SIG-M5 treated with dmso at 0.1 percent for 504 hours (cell line): ENCODE data around the gene BIRC6.

ENCODE experiments used
- DNase-seq: peaks from one replicate; lab custom pipeline; 2025; ENCODE audit not compliant: unreplicated experiment; lab: John Stamatoyannopoulos, UW

The BIRC6 gene

DNA sequence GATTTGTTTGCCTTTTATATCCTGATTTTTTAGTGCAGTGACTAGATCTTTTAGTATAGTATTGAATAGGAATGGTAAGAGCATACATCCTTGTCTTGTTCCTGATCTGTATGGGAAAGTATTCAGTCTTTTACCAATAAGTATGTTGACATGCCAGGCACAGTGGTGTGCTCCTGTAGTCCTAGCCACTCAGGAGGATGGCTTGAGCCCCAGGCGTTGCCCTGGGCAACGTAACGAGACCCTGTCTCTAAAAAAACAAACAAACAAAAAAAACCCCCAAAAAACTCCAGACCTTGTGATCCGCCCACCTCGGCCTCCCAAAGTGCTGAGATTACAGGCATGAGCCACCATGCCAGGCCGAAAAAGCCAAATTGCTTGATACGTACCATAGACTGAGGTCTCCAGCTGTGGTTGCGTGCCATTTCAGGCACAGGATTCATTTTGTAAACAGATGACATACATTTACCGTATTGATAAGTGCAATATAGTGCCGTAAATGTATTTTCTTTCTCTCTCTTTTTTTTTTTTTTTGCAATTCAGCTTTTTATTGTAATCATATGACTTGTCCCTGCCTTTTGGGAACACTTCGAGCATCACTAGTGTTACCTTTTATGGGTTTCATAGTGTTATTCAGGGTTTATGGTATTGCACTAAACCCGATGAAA, 18.5 kb downstream of the BIRC6 start:
- no peak for DNase-seq

DNA sequence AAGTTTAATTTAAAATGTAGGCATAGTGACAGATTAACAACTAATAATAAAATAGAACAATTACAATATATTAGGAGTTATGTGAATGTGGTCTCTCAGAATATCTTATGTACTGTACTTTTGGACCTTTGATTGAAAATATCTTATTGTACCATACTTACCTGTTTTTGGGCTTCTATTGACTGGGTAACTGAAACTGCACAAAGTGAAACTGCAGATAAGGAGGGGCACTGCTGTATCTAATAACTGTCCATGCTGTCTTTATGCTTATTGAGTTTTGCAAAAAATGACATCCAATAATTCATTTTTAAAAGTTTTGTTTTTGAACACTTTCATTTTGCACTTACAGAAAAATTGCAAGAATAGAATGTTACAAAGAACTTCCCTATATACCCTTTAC, 19.9 kb downstream of the BIRC6 start:
- DNase-seq: no peak

DNA sequence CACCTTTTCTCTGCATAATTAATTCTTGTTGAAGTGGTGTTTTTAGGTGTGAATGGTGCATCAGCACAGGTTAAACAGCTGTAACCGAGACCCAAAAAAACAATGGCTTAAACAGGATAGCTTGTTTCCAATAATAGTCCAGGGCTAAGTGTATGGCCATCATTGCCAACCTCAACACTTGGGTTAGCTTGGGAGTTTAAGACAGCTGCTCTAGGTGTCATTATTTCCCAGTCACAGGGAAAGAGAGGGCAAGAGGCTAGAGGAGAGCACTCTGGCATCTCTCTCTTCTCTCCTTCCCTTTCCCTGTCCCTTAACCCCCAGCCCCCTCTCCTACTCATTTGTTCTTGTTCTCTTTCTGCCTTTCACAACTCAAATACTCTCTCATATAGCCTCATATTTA, 21.1 kb downstream of the BIRC6 start:
- no peak for DNase-seq

DNA sequence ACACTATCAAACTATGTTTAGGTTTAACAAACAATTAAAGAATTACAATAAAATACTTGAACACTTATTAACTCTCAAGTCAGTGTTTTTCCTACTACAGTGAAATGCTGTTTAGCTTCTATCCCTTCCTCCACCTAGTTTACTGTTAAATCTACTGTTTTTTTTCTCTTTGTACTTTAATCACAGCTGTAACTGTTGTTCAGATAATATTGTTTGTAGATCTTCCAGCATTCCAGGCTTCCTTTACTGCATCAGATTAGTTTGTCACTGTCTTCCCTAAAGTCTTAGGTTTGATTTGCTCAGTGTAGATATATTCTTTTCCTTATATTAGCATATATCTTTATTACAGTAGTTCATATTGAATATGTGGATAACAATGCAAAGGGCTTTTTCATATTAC, 22.5 kb downstream of the BIRC6 start:
- DNase-seq: no peak

DNA sequence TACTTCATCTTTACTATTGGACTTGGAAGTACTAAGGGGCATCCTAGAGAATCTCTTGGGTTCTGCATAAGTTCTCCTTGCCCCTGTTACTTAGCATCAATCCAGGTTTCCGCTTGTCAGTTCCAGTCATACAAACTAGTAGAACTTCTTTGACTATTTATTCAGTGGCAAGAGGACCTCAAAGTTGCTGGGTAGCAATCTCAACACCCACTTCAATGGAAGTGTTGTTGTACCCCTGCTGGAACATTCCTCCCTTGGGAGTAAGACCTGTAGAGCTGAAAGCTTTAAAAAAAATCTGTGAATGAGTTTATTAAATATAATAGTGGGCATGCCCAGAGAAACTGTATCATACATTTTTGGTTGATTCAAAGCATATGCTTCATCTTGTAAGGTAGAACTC, 27.0 kb downstream of the BIRC6 start:
- DNase-seq: no peak

DNA sequence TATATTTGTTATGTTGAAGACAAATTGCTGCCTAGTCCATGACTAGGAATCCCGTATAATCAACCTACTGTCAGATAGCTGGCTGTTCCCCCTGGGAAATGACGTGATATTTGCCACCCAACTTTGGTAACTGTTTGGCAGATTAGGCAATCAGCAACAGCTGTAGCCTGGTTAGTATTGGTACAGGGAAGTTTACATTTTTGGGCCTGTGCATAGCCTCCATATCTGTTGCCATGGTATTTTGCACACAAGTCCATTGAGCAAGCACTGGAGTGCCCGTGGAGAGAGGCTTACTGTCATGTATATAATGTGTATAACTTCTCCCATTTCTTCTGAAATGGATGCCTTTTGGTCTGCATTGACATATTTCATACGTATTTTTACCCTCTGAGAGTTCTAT, 27.7 kb downstream of the BIRC6 start:
- DNase-seq: peak; percentile 66

DNA sequence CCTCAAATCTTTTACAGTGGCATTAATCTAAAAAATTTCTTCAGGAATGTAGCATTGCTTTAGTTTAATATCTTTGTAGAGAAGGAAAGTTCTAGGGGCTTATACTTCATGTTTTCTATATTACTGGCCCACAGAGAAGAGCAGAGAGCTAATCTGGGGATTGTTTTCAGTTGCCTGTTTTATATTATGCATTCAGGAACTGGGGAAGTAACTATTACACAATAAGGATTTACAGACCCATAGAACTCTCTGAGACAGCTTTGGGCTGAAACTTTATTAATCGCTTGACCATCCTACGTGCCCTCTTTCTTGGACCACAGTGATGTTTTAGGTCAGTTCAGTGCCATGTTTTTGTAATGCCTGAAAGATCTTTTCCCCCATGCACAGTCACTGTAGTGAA, 29.9 kb downstream of the BIRC6 start:
- no peak for DNase-seq

DNA sequence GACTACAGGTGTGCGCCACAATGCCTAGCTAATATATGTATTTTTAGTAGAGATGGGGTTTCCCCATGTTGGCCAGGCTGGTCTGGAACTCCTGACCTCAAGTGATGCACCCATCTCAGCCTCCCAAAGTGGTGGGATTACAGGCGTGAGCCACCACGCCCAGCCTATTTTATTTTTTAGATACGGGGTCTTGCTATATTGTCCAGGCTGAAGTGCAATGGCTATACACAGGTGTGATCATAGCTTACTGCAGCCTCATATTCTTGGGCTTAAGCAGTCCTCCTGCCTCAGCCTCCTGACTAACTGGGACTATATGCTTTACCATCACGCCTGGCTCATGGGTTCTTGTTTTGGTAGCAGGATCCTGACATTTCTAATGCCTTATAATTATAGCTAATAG, 42.4 kb downstream of the BIRC6 start:
- no peak for DNase-seq

DNA sequence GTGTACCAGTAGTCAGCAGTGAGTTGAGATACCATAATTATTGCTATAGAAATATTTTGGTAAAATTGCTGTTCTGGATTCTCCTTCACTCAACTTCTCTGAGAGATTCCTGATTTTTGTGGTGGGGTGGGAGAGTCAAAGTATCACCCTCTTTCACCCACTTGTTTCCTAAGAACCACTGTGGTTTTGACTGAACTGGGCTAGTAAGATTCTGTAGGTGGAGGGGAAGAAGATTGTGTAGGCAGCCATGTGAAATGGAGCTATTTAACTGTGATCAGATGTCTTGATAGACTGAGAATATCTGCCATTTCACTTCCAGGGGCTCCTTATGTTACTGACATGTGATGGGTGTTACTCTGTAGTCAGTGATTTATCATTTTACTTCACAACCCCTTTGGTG, 45.3 kb downstream of the BIRC6 start:
- DNase-seq: no peak

DNA sequence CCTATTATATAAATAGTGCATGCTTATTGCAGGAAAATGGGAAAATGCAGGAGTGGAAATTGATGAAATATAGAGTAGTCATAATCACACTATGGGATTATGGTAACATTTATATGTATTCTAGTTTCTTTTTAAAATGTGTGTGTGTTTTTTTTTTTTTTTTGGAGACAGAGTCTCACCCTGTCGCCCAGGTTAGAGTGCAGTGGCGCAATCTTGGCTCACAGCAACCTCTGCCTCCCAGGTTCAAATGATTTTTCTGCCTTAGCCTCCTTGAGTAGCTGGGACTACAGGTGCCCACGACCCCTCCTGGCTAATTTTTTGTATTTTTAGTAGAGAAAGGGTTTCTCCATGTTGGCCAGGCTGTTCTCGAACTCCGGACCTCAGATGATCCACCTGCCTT, 47.0 kb downstream of the BIRC6 start:
- DNase-seq: no peak

DNA sequence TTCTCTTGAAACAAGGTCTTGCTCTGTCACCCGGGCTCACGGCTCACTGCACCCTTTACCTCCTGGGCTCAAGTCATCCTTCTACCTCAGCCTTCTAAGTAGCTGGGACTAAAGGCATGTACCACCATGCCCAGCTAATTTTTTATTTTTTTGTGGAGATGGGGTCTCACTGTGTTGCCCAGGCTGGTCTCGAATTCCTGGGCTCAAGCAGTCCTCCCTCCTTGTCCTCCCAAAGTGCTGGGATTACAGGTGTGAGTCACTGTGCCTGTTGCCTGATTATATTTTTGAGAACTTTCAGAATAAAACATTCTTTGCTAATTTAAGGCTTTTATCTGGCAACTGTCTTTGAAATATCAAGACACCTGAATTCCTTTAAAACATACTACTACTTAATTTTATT, 47.9 kb downstream of the BIRC6 start:
- DNase-seq: no peak

DNA sequence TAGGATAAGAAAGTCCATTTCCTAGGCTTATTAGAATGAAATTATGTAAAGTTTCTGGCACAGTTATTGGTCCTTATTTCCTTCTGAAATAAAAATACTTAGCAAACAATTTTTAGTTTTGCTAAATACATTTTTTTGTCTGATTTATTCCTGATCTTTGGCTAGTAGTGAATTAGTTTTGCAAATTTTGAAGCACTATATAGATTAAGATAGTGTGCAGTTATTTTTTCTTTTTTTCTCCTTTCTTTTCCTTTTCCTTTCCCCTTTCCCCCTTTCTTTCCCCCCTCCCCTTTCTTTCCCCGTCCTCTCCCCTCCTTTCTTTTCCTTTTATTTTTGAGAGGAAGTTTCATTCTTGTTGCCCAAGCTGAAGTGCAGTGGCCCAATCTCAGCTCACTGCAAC, 59.7 kb downstream of the BIRC6 start:
- DNase-seq: no peak

DNA sequence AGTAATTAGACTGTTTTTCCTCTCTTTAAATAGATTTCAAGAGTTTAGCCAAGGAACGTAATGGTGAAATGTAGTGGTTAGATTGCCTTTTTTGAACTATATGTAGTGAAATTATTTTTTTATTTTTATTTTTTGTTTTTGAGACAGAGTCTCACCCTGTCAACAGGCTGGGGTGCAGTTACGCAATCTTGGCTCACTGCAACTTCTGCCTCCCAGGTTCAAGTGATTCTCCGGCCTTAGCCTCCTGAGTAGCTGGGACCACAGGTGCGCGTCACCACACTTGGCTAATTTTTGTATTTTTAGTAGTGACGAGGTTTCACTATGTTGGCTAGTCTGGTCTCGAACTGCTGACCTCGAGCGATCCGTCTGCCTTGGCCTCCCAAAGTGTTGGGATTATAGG, 60.8 kb downstream of the BIRC6 start:
- no peak for DNase-seq

DNA sequence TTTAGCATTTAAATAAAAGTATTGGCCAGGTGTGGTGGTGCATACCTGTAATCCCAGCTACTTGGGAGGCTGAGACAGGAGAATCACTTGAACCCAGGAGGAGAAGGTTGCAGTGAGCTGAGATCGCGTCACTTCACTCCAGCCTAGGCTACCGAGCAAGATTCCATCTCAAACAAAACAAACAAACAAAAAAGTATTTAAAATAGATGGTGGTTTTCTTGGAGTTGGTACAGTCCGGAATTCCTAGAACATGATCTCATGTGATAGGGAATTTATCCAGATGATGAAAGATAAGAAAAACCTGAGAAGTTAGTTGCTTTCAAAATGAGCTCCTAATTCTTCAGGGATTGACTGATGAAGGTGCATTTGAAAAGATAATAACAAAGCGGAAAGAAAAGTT, 62.0 kb downstream of the BIRC6 start:
- DNase-seq: no peak

DNA sequence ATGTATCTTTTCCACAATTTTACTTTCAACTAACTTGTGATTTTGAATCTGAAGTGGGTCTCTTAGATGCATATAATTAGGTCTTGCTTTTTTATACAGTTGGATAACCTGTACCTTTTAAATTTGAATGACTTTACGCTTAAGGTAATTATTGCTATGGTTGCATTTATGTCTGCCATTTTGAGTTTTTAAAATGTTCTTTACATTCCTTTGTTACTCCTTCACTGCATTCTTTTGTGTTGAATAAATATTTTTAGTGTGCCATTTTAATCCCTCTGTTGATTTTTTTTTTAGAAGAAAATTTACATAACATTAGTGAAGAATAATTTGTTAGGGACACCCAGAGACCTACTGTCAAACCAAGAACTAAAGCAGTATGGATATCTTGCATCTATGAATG, 65.3 kb downstream of the BIRC6 start:
- DNase-seq: no peak

DNA sequence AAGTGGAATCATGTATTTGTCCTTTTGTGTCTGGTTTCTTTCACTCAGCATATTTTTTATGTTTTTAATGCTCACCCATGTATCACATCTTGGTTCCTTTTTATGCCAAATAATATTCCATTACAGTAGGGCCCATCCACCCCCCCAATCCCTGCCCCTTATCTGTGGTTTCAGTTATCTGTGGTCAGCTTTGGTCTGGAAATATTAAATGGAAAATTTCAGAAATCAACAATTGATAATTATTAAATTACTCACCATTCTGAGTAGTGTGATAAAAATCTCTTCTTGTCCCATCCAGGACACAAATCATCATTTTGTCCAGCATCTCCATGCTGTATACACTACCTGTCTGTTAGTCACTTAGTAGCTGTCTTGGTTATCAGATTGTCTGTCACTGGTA, 66.7 kb downstream of the BIRC6 start:
- DNase-seq: no peak

DNA sequence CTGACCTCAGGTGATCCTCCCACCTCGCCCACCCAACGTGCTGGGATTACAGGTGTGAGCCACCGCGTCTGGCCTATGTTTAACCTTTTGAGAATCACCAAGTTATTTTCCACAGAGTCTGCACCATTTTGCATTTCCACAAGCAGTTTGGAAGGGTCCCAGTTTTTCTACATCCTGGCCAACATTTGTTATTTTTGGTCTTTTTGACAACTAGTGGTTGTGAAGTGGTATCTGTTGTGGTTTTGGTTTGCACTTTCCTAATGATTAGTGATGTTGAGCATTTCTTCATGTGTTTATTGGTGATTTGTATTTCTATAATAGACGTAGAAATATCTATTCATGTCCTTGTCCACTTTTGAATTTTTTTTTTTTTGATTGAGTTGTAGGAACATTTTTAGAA, 67.9 kb downstream of the BIRC6 start:
- DNase-seq: no peak

DNA sequence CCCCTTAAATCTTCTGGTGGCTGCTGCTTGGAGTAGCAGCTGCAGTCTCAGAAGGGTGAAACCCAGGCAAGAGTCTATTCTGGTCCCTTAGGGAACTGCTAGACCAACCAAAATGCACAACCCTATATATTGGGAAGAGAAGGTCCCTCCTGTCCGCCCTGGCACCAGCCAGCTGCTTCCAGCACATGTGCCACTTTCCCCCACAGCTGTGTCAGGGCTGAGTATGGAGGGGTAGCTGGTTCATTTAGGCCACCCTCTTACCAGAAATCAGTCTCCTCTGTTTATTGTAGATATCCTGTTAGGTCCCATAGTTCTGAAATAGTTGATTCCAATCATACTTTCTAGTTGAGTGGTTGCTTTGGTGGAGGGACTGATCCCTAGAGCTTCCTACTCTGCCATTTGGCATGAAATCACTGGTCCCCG, 68.9 kb downstream of the BIRC6 start:
- DNase-seq: no peak

DNA sequence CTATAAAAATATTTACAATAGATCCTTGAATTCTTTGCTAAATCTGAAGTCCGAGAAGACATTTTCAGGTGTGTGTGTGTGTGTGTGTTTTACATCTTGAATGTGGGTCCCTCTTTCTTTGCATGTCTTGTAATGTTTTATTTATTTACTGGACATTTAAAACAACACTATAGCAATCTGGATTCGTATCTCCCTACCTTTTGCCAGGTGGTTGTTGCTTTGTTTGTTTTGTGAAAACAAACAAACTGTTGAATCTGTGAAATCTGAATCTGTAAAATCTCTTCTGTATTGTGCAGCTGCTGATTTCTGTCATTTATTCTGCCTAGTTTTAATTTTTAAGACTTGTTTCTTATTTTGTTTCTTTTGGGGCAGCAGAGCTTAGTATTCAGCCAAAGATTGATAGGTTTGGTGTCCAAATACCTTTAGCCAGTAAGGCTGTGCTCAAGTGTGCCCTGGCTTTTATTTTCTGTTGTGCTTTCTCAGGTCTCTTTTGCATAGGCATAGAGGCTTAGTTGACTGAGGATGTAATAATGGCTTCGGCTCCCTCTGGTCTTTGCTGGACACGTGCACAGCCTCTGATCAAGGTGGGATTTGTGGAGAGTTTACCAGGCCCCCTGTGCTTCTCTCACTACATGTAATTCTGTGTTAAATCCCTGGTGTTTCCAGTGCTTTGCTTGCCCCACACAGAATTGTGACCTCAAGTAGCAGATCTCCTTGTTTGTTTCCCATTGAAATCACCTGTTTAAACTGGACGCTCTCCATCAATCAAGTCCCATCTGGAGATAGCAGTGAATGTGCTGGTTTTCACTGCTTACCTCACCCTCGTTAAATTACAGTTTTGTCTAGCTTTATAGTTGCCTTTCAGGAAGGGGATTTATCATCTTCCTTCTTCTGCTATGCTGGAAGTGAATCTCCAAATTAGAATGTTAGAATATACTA, 71.1 kb downstream of the BIRC6 start:
- no peak for DNase-seq

DNA sequence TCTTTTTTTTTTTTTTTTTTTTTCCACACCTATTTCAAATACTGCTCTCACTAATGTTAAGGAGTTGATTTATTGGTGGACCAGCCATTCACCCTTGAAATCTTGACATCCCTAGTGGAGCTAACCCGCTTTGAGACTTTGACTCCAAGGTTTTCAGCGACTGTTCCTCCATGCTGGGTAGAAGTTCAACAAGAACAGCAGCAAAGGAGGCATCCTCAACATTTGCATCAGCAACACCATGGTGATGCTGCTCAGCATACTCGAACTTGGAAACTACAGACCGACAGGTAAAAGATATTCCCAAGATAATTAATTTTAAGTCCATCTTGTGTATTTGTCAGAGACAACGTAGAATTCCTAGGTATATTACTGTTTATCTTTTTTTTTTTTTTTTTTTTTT, 74.0 kb downstream of the BIRC6 start:
- no peak for DNase-seq

DNA sequence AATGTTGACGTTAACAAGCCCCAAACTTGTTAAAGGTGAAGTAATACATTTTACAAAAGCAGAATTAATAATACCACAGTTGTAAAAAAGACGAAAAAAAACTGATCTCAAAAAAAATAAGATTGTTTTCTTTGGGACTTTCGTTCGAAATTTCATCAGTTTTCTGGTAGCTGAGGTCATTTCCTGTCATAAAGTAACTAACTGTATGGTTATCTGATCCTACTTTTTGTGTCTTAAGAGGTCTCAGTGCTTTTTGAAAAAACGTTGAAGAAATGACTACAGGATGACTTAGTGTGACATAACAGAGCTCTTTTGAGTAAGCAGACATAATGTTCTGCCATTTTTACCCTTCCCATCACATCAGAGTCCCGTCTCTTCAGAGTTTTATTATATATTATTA, 79.3 kb downstream of the BIRC6 start:
- no peak for DNase-seq

DNA sequence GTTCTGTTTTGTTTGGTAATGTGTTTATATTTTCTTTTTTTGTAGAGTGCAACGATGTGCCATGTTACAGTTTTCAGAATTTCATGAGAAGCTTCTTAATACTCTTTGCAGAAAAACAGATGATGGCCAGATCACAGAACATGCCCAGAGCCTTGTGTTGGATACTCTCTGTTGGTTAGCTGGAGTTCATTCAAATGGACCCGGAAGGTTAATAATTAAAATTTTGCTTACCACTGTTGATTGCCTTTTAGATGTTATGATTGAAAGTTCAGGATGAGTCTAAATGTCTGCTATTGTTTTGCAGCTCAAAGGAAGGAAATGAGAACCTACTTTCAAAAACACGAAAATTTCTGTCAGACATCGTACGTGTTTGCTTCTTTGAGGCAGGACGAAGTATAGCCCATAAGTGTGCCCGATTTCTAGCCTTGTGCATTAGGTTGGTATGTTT, 85.2 kb downstream of the BIRC6 start:
- DNase-seq: no peak

DNA sequence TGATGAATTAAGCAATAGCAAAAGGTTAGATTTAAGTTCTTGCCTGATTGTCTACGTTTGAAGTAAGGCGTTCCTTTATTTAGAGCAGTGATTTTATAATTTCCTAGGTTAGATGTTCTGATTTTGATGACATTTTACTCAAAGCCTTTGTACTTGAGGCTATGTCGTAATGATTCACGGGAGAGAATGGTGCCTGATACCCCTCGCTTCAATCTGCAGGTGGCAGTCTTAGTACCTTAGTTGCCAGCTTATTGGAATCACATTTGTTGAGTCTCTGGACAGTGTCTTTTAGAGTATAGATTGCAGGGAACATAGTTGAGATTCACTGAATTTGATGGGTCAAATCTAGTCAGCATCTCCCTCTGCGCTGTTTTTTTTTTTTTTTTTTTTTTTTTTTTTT, 89.5 kb downstream of the BIRC6 start:
- DNase-seq: no peak
